ENCODE measurements around the gene HP1BP3.

DNA sequence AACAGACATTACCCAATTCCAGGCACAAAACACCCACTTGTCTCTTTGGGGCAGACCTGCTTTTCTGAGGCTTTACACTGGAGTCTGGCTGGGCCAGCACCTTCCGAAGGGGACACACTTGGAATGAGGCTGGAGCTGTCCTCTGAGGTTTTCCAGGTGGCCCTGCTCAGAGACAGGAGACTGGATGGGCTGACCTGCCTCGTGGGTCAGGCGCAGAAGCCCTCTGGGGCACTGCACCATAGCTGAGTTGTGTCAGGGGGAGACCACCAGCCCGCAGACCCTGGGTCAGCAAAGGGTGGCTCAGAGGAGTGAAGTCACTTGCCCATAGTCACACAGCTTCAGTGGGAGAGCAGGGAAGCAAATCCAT lies 56.4 kb downstream of the HP1BP3 start:
- TF ChIP-seq, protein P1, sequence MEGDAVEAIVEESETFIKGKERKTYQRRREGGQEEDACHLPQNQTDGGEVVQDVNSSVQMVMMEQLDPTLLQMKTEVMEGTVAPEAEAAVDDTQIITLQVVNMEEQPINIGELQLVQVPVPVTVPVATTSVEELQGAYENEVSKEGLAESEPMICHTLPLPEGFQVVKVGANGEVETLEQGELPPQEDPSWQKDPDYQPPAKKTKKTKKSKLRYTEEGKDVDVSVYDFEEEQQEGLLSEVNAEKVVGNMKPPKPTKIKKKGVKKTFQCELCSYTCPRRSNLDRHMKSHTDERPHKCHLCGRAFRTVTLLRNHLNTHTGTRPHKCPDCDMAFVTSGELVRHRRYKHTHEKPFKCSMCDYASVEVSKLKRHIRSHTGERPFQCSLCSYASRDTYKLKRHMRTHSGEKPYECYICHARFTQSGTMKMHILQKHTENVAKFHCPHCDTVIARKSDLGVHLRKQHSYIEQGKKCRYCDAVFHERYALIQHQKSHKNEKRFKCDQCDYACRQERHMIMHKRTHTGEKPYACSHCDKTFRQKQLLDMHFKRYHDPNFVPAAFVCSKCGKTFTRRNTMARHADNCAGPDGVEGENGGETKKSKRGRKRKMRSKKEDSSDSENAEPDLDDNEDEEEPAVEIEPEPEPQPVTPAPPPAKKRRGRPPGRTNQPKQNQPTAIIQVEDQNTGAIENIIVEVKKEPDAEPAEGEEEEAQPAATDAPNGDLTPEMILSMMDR (conservative IDR thresholded peaks at IDR 0.05; ENCODE audit: low read length): no peak
- TF ChIP-seq EZH2phosphoT487 (IDR thresholded peaks at IDR 0.05; ENCODE audit: borderline replicate concordance): no peak
